Osteoblast (primary cell): ENCODE measurements around the gene TRABD. TPM values are rescaled to one million over a fixed set of nuclear protein-coding genes. Genes with fewer than 3 reads are reported as not detected.

Source experiments
- DNase-seq: peaks from one replicate; pipeline ENCODE4 v3.0.0; 2011; ENCODE audit warnings: low spot score, mixed read lengths; ENCODE audit not compliant: insufficient read length; ENCODE audit errors: missing footprints
- H2AFZ ChIP-seq: 2 replicates; pipeline ENCODE4 v1.6.0; 2011; ENCODE audit warnings: mild to moderate bottlenecking, low read length
- H3K27ac ChIP-seq: 2 replicates; pipeline ENCODE4 v1.5.1; 2011; ENCODE audit warnings: mild to moderate bottlenecking, low read depth, low read length, moderate library complexity
- H3K27me3 ChIP-seq: 2 replicates; pipeline ENCODE4 v1.6.0; 2012; ENCODE audit warnings: mild to moderate bottlenecking, control low read depth, inconsistent platforms, low read length, moderate library complexity; ENCODE audit not compliant: insufficient read depth
- H3K36me3 ChIP-seq: 2 replicates; pipeline ENCODE4 v1.5.1; 2011; ENCODE audit warnings: mild to moderate bottlenecking, low read length, control low read depth, moderate library complexity; ENCODE audit not compliant: insufficient read depth
- H3K4me1 ChIP-seq: 2 replicates; pipeline ENCODE4 v1.5.1; 2011; ENCODE audit warnings: mild to moderate bottlenecking, low read length, control low read depth, moderate library complexity; ENCODE audit not compliant: insufficient read depth
- H3K4me2 ChIP-seq: 2 replicates; pipeline ENCODE4 v1.6.0; 2011; ENCODE audit warnings: mild to moderate bottlenecking, low read length; ENCODE audit not compliant: insufficient read depth
- H3K4me3 ChIP-seq: fragments of 200-600 bp; sonication (generic); 3 replicates; pipeline ENCODE4 v1.5.1; 2012; ENCODE audit warnings: mild to moderate bottlenecking, low read length, inconsistent platforms; ENCODE audit not compliant: insufficient read depth
- H3K79me2 ChIP-seq: 2 replicates; pipeline ENCODE4 v1.6.0; 2012; ENCODE audit warnings: mild to moderate bottlenecking, low read length, control low read depth, inconsistent platforms; ENCODE audit not compliant: insufficient read depth
- H3K9me3 ChIP-seq: 2 replicates; pipeline ENCODE4 v1.5.1; 2011; ENCODE audit warnings: low read depth, low read length, control low read depth
- H4K20me1 ChIP-seq: 2 replicates; pipeline ENCODE4 v1.6.0; 2012; ENCODE audit warnings: mild to moderate bottlenecking, low read length, control low read depth; ENCODE audit not compliant: insufficient read depth
- total RNA-seq: library from RNA; depleted of rRNA; stranded (reverse); fragments of >200 nt; gene quantifications from 2 replicates; pipeline ENCODE4 v1.2.3, GENCODE V29; 2012
- TF ChIP-seq, protein P1 (sequence below): IDR thresholded peaks from 2 replicates; pipeline ENCODE4 v1.5.1; 2011; ENCODE audit warnings: mild to moderate bottlenecking, low read depth, low read length, moderate library complexity; ENCODE audit errors: extremely low read depth

Gene TRABD
- total RNA-seq, 1 donor: 13.8 TPM

GRCh38 chr22:50208939-50209892 is 23.5 kb downstream of the TRABD start:
- Histone ChIP-seq H3K27ac (no peak overlapping the region), H3K79me2 (peaks cover 52% of the 10 kb centered on the region), H3K4me1 (no peaks in the 10 kb centered on the region), H3K27me3 (no peaks in the 10 kb centered on the region), H3K4me3 (no peak overlapping the region), H2AFZ (no peak overlapping the region), H4K20me1 (peaks cover 36% of the 10 kb centered on the region), H3K9me3 (no peaks in the 10 kb centered on the region), H3K4me2 (no peak overlapping the region), H3K36me3 (peaks cover 53% of the 10 kb centered on the region)
- TF ChIP-seq, protein P1, sequence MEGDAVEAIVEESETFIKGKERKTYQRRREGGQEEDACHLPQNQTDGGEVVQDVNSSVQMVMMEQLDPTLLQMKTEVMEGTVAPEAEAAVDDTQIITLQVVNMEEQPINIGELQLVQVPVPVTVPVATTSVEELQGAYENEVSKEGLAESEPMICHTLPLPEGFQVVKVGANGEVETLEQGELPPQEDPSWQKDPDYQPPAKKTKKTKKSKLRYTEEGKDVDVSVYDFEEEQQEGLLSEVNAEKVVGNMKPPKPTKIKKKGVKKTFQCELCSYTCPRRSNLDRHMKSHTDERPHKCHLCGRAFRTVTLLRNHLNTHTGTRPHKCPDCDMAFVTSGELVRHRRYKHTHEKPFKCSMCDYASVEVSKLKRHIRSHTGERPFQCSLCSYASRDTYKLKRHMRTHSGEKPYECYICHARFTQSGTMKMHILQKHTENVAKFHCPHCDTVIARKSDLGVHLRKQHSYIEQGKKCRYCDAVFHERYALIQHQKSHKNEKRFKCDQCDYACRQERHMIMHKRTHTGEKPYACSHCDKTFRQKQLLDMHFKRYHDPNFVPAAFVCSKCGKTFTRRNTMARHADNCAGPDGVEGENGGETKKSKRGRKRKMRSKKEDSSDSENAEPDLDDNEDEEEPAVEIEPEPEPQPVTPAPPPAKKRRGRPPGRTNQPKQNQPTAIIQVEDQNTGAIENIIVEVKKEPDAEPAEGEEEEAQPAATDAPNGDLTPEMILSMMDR: no peak
- peak; percentile 84 for DNase-seq

GRCh38 chr22:50209893-50210292 is 24.2 kb downstream of the TRABD start:
- Histone ChIP-seq H4K20me1 (peaks cover 38% of the 10 kb centered on the region), H3K79me2 (peaks cover 53% of the 10 kb centered on the region), H3K9me3 (no peaks in the 10 kb centered on the region), H3K27me3 (no peaks in the 10 kb centered on the region), H3K36me3 (peaks cover 57% of the 10 kb centered on the region), H3K27ac (no peak overlapping the region), H3K4me3 (no peak overlapping the region), H3K4me1 (no peaks in the 10 kb centered on the region), H3K4me2 (no peak overlapping the region), H2AFZ (no peak overlapping the region)
- DNase-seq: peak; percentile 99
- TF ChIP-seq, protein P1: peak; percentile 81

- H3K36me3 ChIP-seq: peaks cover 60% of the 10 kb centered on the region
- H3K9me3 ChIP-seq: no peaks in the 10 kb centered on the region
- H3K27me3 ChIP-seq: no peaks in the 10 kb centered on the region
- peak; percentile 84 for DNase-seq
- no peak overlapping the region for H3K4me3 ChIP-seq
- no peak overlapping the region for H3K4me2 ChIP-seq
- TF ChIP-seq, protein P1: no peak
- no peak overlapping the region for H2AFZ ChIP-seq
- H4K20me1 ChIP-seq: peaks cover 43% of the 10 kb centered on the region
- H3K79me2 ChIP-seq: peaks cover 53% of the 10 kb centered on the region
- no peaks in the 10 kb centered on the region for H3K4me1 ChIP-seq
- no peak overlapping the region for H3K27ac ChIP-seq
Observed at GRCh38 chr22:50210378-50211139, 24.8 kb downstream of the TRABD start.

GRCh38 chr22:50211147-50211546 is 25.4 kb downstream of the TRABD start:
- H4K20me1 ChIP-seq: peaks cover 49% of the 10 kb centered on the region
- H3K4me2 ChIP-seq: no peak overlapping the region
- no peaks in the 10 kb centered on the region for H3K27me3 ChIP-seq
- H3K27ac ChIP-seq: no peak overlapping the region
- no peaks in the 10 kb centered on the region for H3K4me1 ChIP-seq
- no peak overlapping the region for H3K4me3 ChIP-seq
- TF ChIP-seq, protein P1: no peak
- peaks cover 61% of the 10 kb centered on the region for H3K36me3 ChIP-seq
- no peak for DNase-seq
- no peaks in the 10 kb centered on the region for H3K9me3 ChIP-seq
- peaks cover 47% of the 10 kb centered on the region for H3K79me2 ChIP-seq
- H2AFZ ChIP-seq: no peak overlapping the region
